Breast epithelium (tissue), 3 donors: ENCODE measurements around the gene APCDD1.

Experiments
- POLR2A ChIP-seq: fragments of 450-650 bp; IDR thresholded peaks from one replicate; pipeline ENCODE4 v1.6.1; 2016; ENCODE audit warnings: antibody characterized with exemption, mild to moderate bottlenecking, moderate library complexity
- TF ChIP-seq, protein P1 (sequence below), 3 donors: fragments of 450-650 bp; IDR thresholded peaks; one replicate each; pipeline ENCODE4 v1.5.1; 2016 to 2017; ENCODE audit warnings: antibody characterized with exemption in 3 of 3, mild to moderate bottlenecking in 3 of 3, moderate library complexity in 3 of 3

DNA sequence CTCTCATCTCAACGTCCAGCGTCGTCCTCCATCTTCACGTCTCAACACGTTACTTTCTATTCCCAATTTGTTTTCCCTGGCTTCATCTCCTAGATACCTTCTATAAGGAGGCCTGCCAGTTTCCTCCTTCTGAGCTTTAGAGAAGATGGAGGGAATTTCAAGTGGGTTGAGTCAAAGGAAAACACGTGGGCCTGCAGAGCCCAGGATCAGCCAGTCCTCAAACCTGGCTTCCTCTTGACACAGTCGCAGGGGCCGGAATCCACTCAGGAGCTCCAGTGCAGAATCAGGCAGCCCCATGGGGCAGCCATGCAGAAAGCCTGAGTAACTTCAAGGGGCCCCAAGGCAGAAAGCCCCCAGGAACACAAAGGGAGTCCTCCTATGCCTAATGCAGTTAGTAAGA lies 14.5 kb upstream of the APCDD1 start:
- TF ChIP-seq, protein P1, sequence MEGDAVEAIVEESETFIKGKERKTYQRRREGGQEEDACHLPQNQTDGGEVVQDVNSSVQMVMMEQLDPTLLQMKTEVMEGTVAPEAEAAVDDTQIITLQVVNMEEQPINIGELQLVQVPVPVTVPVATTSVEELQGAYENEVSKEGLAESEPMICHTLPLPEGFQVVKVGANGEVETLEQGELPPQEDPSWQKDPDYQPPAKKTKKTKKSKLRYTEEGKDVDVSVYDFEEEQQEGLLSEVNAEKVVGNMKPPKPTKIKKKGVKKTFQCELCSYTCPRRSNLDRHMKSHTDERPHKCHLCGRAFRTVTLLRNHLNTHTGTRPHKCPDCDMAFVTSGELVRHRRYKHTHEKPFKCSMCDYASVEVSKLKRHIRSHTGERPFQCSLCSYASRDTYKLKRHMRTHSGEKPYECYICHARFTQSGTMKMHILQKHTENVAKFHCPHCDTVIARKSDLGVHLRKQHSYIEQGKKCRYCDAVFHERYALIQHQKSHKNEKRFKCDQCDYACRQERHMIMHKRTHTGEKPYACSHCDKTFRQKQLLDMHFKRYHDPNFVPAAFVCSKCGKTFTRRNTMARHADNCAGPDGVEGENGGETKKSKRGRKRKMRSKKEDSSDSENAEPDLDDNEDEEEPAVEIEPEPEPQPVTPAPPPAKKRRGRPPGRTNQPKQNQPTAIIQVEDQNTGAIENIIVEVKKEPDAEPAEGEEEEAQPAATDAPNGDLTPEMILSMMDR (IDR thresholded peaks at IDR 0.05): no peak
- no peak for TF ChIP-seq POLR2A
